ENCODE data around the gene AUTS2. TPM values are rescaled to one million over a fixed set of nuclear protein-coding genes. Genes with fewer than 3 reads are reported as not detected.

Gene AUTS2
- total and polyA plus RNA-seq, 4 donors, result 4.9 to 24.4 (median 7.0) TPM

DNA sequence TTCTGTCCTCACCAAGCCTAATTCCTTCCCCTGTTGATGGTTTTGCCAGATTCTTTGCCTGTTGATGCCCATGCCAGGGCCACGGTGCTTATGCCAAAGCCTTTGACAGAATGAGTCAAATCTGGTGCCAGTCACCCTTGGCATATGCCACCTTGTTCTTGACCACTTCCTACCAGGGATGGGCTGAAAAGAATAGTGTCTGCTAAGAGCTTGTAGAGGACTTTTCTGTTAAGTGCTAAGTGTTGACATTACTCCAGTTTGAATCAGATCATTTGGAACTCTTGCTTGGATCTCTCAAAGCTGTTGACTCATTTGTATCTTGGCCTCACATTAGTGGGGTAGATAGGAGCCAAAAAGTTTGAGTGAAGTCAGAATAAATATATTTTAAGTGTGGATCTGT is 661.2 kb downstream of the AUTS2 start:
- WGBS, result 86% methylated on average over 1 of the region's 1 CpG
- TF ChIP-seq GABPA (IDR thresholded peaks at IDR 0.05 in 1 of 2, conservative IDR thresholded peaks at IDR 0.05 in 1 of 2), result no peak
- TF ChIP-seq HNF4G (IDR thresholded peaks at IDR 0.05), result no peak
- no peaks in the 10 kb centered on the region for H3K4me1 ChIP-seq (ENCODE audit: control insufficient read depth in 4 of 4, insufficient read depth in 4 of 4, low read length in 3 of 4)
- H3K4me3 ChIP-seq (ENCODE audit: low read depth in 1 of 3, low read length in 3 of 3), result no peak overlapping the region
- H3K9ac ChIP-seq (ENCODE audit: low read depth in 1 of 2, low read length in 2 of 2), result no peak overlapping the region
- no peaks in the 10 kb centered on the region for H3K9me3 ChIP-seq (ENCODE audit: control insufficient read depth in 4 of 4, low read length in 3 of 4)
- no peaks in the 10 kb centered on the region for H3K36me3 ChIP-seq (ENCODE audit: control insufficient read depth in 4 of 4, insufficient read depth in 3 of 4, low read depth in 1 of 4, low read length in 3 of 4)
- H3K27me3 ChIP-seq (ENCODE audit: control insufficient read depth in 4 of 4, insufficient read depth in 4 of 4, low read length in 3 of 4), result no peaks in the 10 kb centered on the region
- DNase-seq (ENCODE audit: low spot score), result no peak
- no peak overlapping the region for H3K27ac ChIP-seq (ENCODE audit: low read depth in 1 of 2, low read length in 2 of 2)

DNA sequence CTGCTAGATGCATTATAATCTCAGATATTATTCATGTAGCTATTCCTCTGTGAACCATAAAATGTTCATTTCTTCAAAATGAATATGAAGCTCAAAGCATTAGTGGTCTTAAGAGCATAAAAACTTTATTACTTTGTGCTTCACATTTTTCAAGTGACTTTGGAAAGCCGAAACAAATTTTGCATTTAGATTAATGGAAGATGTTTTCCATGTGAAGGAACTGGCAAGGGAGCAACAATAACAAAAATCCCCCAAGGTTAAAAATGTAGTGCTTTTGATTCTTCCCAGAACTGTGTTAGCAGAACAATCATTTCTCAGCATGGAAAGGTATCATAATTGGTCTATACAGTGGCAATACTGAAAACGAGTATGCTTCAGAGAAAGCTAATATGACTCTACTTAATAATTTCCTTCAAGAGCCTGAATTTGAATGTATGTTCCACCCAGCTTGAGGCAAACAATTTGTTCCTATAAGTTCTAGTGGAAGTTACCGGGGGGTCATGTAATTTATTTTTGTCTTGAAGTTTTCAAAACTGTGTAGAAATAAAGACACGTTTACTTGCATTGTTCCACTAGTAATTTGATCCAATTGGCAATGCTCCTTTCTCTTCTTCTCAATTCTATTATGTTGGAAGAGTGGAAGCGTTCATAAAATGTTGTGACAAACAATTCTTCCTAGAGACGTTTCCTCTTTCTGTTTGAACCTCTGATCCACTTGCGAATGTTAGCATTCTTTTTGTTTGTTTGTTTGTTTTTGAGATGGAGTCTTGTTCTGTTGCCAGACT is 665.4 kb downstream of the AUTS2 start:
- 92% methylated on average over 7 of the region's 7 CpGs for WGBS
- Histone ChIP-seq H3K27ac (ENCODE audit: low read depth in 1 of 2, low read length in 2 of 2) (no peak overlapping the region), H3K9me3 (ENCODE audit: control insufficient read depth in 4 of 4, low read length in 3 of 4) (no peaks in the 10 kb centered on the region), H3K36me3 (ENCODE audit: control insufficient read depth in 4 of 4, insufficient read depth in 3 of 4, low read depth in 1 of 4, low read length in 3 of 4) (no peaks in the 10 kb centered on the region), H3K4me1 (ENCODE audit: control insufficient read depth in 4 of 4, insufficient read depth in 4 of 4, low read length in 3 of 4) (no peaks in the 10 kb centered on the region), H3K27me3 (ENCODE audit: control insufficient read depth in 4 of 4, insufficient read depth in 4 of 4, low read length in 3 of 4) (no peaks in the 10 kb centered on the region), H3K9ac (ENCODE audit: low read depth in 1 of 2, low read length in 2 of 2) (no peak overlapping the region), H3K4me3 (ENCODE audit: low read depth in 1 of 3, low read length in 3 of 3) (no peak overlapping the region)
- no peak for DNase-seq (ENCODE audit: low spot score)
- TF ChIP-seq, protein P1, sequence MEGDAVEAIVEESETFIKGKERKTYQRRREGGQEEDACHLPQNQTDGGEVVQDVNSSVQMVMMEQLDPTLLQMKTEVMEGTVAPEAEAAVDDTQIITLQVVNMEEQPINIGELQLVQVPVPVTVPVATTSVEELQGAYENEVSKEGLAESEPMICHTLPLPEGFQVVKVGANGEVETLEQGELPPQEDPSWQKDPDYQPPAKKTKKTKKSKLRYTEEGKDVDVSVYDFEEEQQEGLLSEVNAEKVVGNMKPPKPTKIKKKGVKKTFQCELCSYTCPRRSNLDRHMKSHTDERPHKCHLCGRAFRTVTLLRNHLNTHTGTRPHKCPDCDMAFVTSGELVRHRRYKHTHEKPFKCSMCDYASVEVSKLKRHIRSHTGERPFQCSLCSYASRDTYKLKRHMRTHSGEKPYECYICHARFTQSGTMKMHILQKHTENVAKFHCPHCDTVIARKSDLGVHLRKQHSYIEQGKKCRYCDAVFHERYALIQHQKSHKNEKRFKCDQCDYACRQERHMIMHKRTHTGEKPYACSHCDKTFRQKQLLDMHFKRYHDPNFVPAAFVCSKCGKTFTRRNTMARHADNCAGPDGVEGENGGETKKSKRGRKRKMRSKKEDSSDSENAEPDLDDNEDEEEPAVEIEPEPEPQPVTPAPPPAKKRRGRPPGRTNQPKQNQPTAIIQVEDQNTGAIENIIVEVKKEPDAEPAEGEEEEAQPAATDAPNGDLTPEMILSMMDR (IDR thresholded peaks at IDR 0.05; ENCODE audit: low read depth, low read length, missing input control), result no peak
- TF ChIP-seq SP1 (IDR thresholded peaks at IDR 0.05) (no peak), MAX (IDR thresholded peaks at IDR 0.05) (no peak), JUND (IDR thresholded peaks at IDR 0.05) (no peak), HNF4A (conservative IDR thresholded peaks at IDR 0.05) (no peak), EGR1 (IDR thresholded peaks at IDR 0.05; ENCODE audit: low read depth in 2 of 2) (no peak), HNF4G (IDR thresholded peaks at IDR 0.05) (no peak), YY1 (IDR thresholded peaks at IDR 0.05) (no peak)
- TF ChIP-seq, protein P2, sequence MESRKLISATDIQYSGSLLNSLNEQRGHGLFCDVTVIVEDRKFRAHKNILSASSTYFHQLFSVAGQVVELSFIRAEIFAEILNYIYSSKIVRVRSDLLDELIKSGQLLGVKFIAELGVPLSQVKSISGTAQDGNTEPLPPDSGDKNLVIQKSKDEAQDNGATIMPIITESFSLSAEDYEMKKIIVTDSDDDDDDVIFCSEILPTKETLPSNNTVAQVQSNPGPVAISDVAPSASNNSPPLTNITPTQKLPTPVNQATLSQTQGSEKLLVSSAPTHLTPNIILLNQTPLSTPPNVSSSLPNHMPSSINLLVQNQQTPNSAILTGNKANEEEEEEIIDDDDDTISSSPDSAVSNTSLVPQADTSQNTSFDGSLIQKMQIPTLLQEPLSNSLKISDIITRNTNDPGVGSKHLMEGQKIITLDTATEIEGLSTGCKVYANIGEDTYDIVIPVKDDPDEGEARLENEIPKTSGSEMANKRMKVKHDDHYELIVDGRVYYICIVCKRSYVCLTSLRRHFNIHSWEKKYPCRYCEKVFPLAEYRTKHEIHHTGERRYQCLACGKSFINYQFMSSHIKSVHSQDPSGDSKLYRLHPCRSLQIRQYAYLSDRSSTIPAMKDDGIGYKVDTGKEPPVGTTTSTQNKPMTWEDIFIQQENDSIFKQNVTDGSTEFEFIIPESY (IDR thresholded peaks at IDR 0.05), result no peak

DNA sequence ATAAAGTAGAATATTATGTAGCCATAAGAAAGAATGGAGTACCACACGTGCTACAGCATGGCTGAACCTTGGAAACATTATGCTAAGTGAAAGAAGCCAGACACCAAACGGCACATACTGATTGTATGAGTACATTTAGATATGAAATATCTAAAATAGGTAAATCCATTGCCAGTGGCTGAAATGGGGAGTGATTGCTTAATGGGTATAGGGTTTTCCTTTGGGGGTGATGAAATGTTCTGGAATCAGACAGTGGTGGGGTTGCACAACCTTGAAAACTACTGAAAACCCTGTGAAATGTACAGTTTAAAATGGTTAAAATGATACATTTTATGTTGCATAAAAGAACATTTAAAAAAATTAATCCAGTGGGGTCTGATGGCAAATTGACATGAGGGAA is 667.9 kb downstream of the AUTS2 start:
- H3K27ac ChIP-seq (ENCODE audit: low read depth in 1 of 2, low read length in 2 of 2), result no peak overlapping the region
- no peak overlapping the region for H3K4me3 ChIP-seq (ENCODE audit: low read depth in 1 of 3, low read length in 3 of 3)
- TF ChIP-seq TAF1 (conservative IDR thresholded peaks at IDR 0.05) (no peak), NR2F2 (IDR thresholded peaks at IDR 0.05) (no peak), JUND (IDR thresholded peaks at IDR 0.05) (no peak), EGR1 (IDR thresholded peaks at IDR 0.05; ENCODE audit: low read depth in 2 of 2) (no peak), SP1 (IDR thresholded peaks at IDR 0.05) (no peak), FOXA1 (IDR thresholded peaks at IDR 0.05) (no peak), HNF4G (IDR thresholded peaks at IDR 0.05) (no peak), RXRA (IDR thresholded peaks at IDR 0.05) (no peak)
- TF ChIP-seq, protein P3, sequence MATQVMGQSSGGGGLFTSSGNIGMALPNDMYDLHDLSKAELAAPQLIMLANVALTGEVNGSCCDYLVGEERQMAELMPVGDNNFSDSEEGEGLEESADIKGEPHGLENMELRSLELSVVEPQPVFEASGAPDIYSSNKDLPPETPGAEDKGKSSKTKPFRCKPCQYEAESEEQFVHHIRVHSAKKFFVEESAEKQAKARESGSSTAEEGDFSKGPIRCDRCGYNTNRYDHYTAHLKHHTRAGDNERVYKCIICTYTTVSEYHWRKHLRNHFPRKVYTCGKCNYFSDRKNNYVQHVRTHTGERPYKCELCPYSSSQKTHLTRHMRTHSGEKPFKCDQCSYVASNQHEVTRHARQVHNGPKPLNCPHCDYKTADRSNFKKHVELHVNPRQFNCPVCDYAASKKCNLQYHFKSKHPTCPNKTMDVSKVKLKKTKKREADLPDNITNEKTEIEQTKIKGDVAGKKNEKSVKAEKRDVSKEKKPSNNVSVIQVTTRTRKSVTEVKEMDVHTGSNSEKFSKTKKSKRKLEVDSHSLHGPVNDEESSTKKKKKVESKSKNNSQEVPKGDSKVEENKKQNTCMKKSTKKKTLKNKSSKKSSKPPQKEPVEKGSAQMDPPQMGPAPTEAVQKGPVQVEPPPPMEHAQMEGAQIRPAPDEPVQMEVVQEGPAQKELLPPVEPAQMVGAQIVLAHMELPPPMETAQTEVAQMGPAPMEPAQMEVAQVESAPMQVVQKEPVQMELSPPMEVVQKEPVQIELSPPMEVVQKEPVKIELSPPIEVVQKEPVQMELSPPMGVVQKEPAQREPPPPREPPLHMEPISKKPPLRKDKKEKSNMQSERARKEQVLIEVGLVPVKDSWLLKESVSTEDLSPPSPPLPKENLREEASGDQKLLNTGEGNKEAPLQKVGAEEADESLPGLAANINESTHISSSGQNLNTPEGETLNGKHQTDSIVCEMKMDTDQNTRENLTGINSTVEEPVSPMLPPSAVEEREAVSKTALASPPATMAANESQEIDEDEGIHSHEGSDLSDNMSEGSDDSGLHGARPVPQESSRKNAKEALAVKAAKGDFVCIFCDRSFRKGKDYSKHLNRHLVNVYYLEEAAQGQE (IDR thresholded peaks at IDR 0.05), result no peak
- TF ChIP-seq, protein P1 (IDR thresholded peaks at IDR 0.05; ENCODE audit: low read depth, low read length, missing input control), result no peak
- 84% methylated on average over 2 of the region's 2 CpGs for WGBS
- no peak for DNase-seq (ENCODE audit: low spot score)
- H3K36me3 ChIP-seq (ENCODE audit: control insufficient read depth in 4 of 4, insufficient read depth in 3 of 4, low read depth in 1 of 4, low read length in 3 of 4), result no peaks in the 10 kb centered on the region
- H3K9ac ChIP-seq (ENCODE audit: low read depth in 1 of 2, low read length in 2 of 2), result no peak overlapping the region
- no peaks in the 10 kb centered on the region for H3K27me3 ChIP-seq (ENCODE audit: control insufficient read depth in 4 of 4, insufficient read depth in 4 of 4, low read length in 3 of 4)
- no peaks in the 10 kb centered on the region for H3K9me3 ChIP-seq (ENCODE audit: control insufficient read depth in 4 of 4, low read length in 3 of 4)
- H3K4me1 ChIP-seq (ENCODE audit: control insufficient read depth in 4 of 4, insufficient read depth in 4 of 4, low read length in 3 of 4), result no peaks in the 10 kb centered on the region
